GM23248 (cell line): ENCODE data around the gene LCN9. TPM values are rescaled to one million over a fixed set of nuclear protein-coding genes. Genes with fewer than 3 reads are reported as not detected.

Source experiments
- DNase-seq: peaks from one replicate; pipeline ENCODE4 v3.0.0-alpha.2; 2015
- H2AFZ ChIP-seq: fragments of 200-600 bp; sonication (generic); 2 replicates; pipeline ENCODE4 v1.6.1; 2016; ENCODE audit warnings: antibody characterized with exemption
- H3F3A ChIP-seq: fragments of 200-600 bp; sonication (generic); 2 replicates; pipeline ENCODE4 v1.6.1; 2016; ENCODE audit warnings: mild to moderate bottlenecking, antibody characterized with exemption, mixed run types; ENCODE audit not compliant: insufficient read depth
- H3K27ac ChIP-seq: fragments of 200-600 bp; sonication (generic); 2 replicates; pipeline ENCODE4 v1.5.1; 2016; ENCODE audit warnings: mild to moderate bottlenecking
- H3K27me3 ChIP-seq: fragments of 200-600 bp; sonication (generic); replicated peaks from 2 replicates; pipeline ENCODE4 v1.6.1; 2016; ENCODE audit warnings: mild to moderate bottlenecking; ENCODE audit not compliant: insufficient read depth
- H3K36me3 ChIP-seq: fragments of 200-600 bp; sonication (generic); 2 replicates; pipeline ENCODE4 v1.6.1; 2016; ENCODE audit warnings: low read depth, mild to moderate bottlenecking
- H3K4me1 ChIP-seq: fragments of 200-600 bp; sonication (generic); 2 replicates; pipeline ENCODE4 v1.6.1; 2016; ENCODE audit warnings: mild to moderate bottlenecking; ENCODE audit not compliant: insufficient read depth
- H3K4me2 ChIP-seq: fragments of 200-600 bp; sonication (generic); one replicate; pipeline ENCODE4 v1.6.1; 2016; ENCODE audit warnings: mild to moderate bottlenecking; ENCODE audit not compliant: unreplicated experiment
- H3K4me3 ChIP-seq: fragments of 200-600 bp; sonication (generic); 2 replicates; pipeline ENCODE4 v1.5.1; 2016; ENCODE audit warnings: mild to moderate bottlenecking
- H3K79me2 ChIP-seq: fragments of 200-600 bp; sonication (generic); 2 replicates; pipeline ENCODE4 v1.6.1; 2016; ENCODE audit warnings: mild to moderate bottlenecking; ENCODE audit not compliant: insufficient read depth
- H3K9ac ChIP-seq: fragments of 200-600 bp; sonication (generic); 2 replicates; pipeline ENCODE4 v1.6.1; 2016; ENCODE audit warnings: mild to moderate bottlenecking
- H3K9me2 ChIP-seq: fragments of 200-600 bp; sonication (generic); 2 replicates; pipeline ENCODE4 v1.6.1; 2016; ENCODE audit warnings: mixed run types, mild to moderate bottlenecking, moderate library complexity; ENCODE audit not compliant: insufficient read depth
- H3K9me3 ChIP-seq: fragments of 200-600 bp; sonication (generic); one replicate; pipeline ENCODE4 v1.6.1; 2017; ENCODE audit warnings: low read depth
- H4K20me1 ChIP-seq: fragments of 200-600 bp; sonication (generic); 2 replicates; pipeline ENCODE4 v1.6.0; 2016; ENCODE audit not compliant: insufficient read depth
- EZH2 ChIP-seq: fragments of 200-600 bp; sonication (generic); IDR thresholded peaks from 2 replicates; pipeline ENCODE4 v1.6.1; 2018; ENCODE audit warnings: antibody characterized with exemption, mild to moderate bottlenecking; ENCODE audit not compliant: insufficient read depth, poor library complexity, severe bottlenecking
- EZH2phosphoT487 ChIP-seq: fragments of 200-600 bp; sonication (generic); IDR thresholded peaks from 2 replicates; pipeline ENCODE4 v1.6.1; 2018; ENCODE audit warnings: antibody characterized with exemption, moderate library complexity, mild to moderate bottlenecking, low read depth; ENCODE audit not compliant: insufficient read depth
- WGBS, 2 experiments: methylation state at CpG; one replicate each; pipeline ENCODE4 v1.1.6; 2015 to 2017; ENCODE audit warnings: low lambda C conversion rate in 2 of 2, low coverage in 1 of 2; ENCODE audit errors: missing lambda C conversion rate in 2 of 2; 5-methylcytosine and 5-hydroxymethylcytosine counted together
- in situ Hi-C: fragments of 300-500 bp; cut with MboI; formaldehyde crosslinking; loops from 2 replicates; pipeline ENCODE4 v1.15.0; 2020
- polyA plus RNA-seq: library from polyadenylated mRNA; unstranded; fragments of >200 nt; fragmentation: Nextera tagmentation; extraction: Ambion mirVana; gene quantifications from 2 replicates; pipeline ENCODE4 v1.2.1, GENCODE V29; 2016
- total RNA-seq: library from RNA; depleted of rRNA; stranded (reverse); fragments of >200 nt; shearing (Covaris generic); gene quantifications from 2 replicates; pipeline ENCODE4 v1.2.3, GENCODE V29; 2014

The LCN9 gene
- total and polyA plus RNA-seq, 2 experiments from 2014 or later, result not detected

- H3K9ac ChIP-seq, result no peak overlapping the region
- in situ Hi-C loops, result no loop called here
- WGBS, 2 experiments, result 55 to 61% methylated on average over 8 of the region's 8 CpGs
- no peak for TF ChIP-seq EZH2
- no peak for TF ChIP-seq EZH2phosphoT487
- DNase-seq, result no peak
- H3K36me3 ChIP-seq, result no peaks in the 10 kb centered on the region
- no peaks in the 10 kb centered on the region for H4K20me1 ChIP-seq
- no peak overlapping the region for H2AFZ ChIP-seq
- no peak overlapping the region for H3K27ac ChIP-seq
- no peak overlapping the region for H3K4me3 ChIP-seq
- peaks cover 6% of the 10 kb centered on the region for H3K9me3 ChIP-seq
- H3K9me2 ChIP-seq, result no peaks in the 10 kb centered on the region
- no peaks in the 10 kb centered on the region for H3K79me2 ChIP-seq
- no peak overlapping the region for H3K4me2 ChIP-seq
- 0 out of 2 replicates have a peak, but pooled peaks cover 2% of the 10 kb centered on the region for H3K27me3 ChIP-seq
- H3F3A ChIP-seq, result no peaks in the 10 kb centered on the region
- no peaks in the 10 kb centered on the region for H3K4me1 ChIP-seq
These were observed 21.4 kb upstream of the LCN9 start for GRCh38 chr9:135641745-135642144.

GRCh38 chr9:135644631-135645218 lies 18.4 kb upstream of the LCN9 start:
- Histone ChIP-seq H3K27ac (no peak overlapping the region), H3K9ac (no peak overlapping the region), H3K27me3 (no peaks in the 10 kb centered on the region), H3K9me2 (no peaks in the 10 kb centered on the region), H3K4me3 (no peak overlapping the region), H3K4me2 (no peak overlapping the region), H4K20me1 (no peaks in the 10 kb centered on the region), H3F3A (no peaks in the 10 kb centered on the region), H3K36me3 (no peaks in the 10 kb centered on the region), H2AFZ (no peak overlapping the region), H3K4me1 (no peaks in the 10 kb centered on the region), H3K9me3 (peaks cover 6% of the 10 kb centered on the region), H3K79me2 (no peaks in the 10 kb centered on the region)
- in situ Hi-C loops, result no loop called here
- WGBS, 2 experiments, result 20 to 26% methylated on average over 5 of the region's 5 CpGs
- TF ChIP-seq EZH2phosphoT487, result no peak
- TF ChIP-seq EZH2, result no peak
- DNase-seq, result no peak

DNA sequence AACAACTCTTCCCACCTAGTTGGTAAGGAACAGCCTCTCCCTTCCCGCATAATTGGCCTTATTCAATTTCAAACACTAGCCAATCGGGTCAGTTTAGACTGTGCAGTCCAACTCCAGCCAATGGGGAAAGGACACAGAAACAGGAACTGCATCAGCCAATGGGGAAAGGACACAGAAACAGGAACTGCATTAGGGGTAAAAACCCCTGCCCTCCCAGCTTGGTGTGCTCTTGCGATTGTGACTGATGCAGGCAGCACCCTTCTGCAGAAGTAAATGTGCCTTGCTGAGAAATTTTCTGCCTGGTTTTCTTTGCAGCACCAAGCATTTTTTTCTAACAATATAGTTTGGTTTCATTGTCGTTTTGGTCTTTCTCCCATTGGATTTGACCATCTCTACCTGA lies 15.2 kb upstream of the LCN9 start:
- H3K27ac ChIP-seq, result no peak overlapping the region
- DNase-seq, result no peak
- H3K4me3 ChIP-seq, result no peak overlapping the region
- H2AFZ ChIP-seq, result no peak overlapping the region
- no peaks in the 10 kb centered on the region for H3K9me2 ChIP-seq
- no peaks in the 10 kb centered on the region for H3K79me2 ChIP-seq
- no peaks in the 10 kb centered on the region for H3K4me1 ChIP-seq
- in situ Hi-C loops, result no loop called here
- no peak overlapping the region for H3K4me2 ChIP-seq
- H3K36me3 ChIP-seq, result no peaks in the 10 kb centered on the region
- H4K20me1 ChIP-seq, result no peaks in the 10 kb centered on the region
- no peaks in the 10 kb centered on the region for H3K27me3 ChIP-seq
- WGBS, 2 experiments, result 21 to 34% methylated on average over 4 of the region's 4 CpGs
- TF ChIP-seq EZH2 (no peak), EZH2phosphoT487 (no peak)
- H3K9ac ChIP-seq, result no peak overlapping the region
- no peaks in the 10 kb centered on the region for H3F3A ChIP-seq
- peaks cover 6% of the 10 kb centered on the region for H3K9me3 ChIP-seq

DNA sequence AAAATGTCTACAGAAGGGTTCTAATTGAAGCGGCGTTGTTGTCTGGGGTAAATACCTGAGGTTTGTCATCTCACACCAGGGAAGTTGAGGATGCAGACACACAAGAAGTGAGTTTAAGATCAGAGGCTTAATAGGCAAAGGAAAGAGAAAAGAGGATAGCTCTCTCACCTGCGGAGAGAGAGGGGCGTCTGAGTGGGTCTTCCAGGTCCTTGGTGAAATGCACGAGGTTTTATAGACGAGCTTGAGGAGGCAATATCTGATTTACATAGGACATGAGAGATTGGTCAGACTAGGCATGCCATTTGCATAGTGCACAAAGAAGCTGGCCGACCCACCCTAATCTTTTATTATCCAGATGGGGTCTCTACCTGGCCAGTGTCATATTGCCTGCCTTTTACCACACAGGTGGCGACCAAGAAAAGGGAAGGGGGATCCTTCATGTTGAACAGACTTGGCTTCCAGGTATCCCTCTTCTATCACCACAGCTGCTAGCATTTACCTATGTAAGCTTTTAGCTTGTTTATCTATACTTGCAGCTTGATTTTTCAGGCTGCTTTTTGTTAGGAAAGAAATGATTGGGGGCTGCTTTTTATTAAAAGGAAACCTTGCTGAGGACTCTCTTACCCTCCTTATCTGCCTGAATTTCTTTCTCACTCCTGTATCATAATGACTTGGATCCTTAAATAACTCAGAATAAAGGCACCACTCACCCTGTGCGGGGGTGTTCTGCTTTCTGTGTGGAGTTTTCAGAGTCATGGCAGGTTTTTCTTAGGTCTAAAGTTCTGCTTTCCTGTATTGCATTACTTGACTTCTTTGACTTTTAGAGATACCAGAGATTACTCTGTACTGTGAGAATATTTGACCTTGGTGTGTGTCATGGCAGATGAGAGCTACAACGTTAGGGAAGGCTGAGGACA lies 14.4 kb upstream of the LCN9 start:
- Histone ChIP-seq H3K27me3 (0 out of 2 replicates have a peak, but pooled peaks cover 3% of the 10 kb centered on the region), H2AFZ (no peak overlapping the region), H3K9ac (no peak overlapping the region), H4K20me1 (no peaks in the 10 kb centered on the region), H3K4me1 (no peaks in the 10 kb centered on the region), H3F3A (no peaks in the 10 kb centered on the region), H3K4me2 (no peak overlapping the region), H3K27ac (no peak overlapping the region), H3K79me2 (no peaks in the 10 kb centered on the region), H3K9me3 (peaks cover 6% of the 10 kb centered on the region), H3K36me3 (no peaks in the 10 kb centered on the region), H3K4me3 (no peak overlapping the region), H3K9me2 (no peaks in the 10 kb centered on the region)
- TF ChIP-seq EZH2 (no peak), EZH2phosphoT487 (no peak)
- DNase-seq, result no peak
- 42 to 47% methylated on average over 10 of the region's 10 CpGs for WGBS, 2 experiments
- in situ Hi-C loops, result no loop called here
